BJ (cell line): ENCODE data around the gene TPCN2. TPM values are rescaled to one million over a fixed set of nuclear protein-coding genes. Genes with fewer than 3 reads are reported as not detected.

ENCODE experiments used
- CTCF ChIA-PET: fragments of 350-600 bp; formaldehyde crosslinking; extraction: SDS; loops from one replicate; lab custom pipeline; 2021; ENCODE audit warnings: antibody characterized with exemption, inconsistent platforms; lab: Yijun Ruan, JAX
- POLR2A ChIA-PET: fragments of 300-600 bp; sonication (Branson Sonifier 250); formaldehyde crosslinking; extraction: SDS; loops from one replicate; lab custom pipeline; 2021; ENCODE audit warnings: antibody characterized with exemption; lab: Charles Lee
- DNase-seq: peaks from one replicate; pipeline ENCODE4 v3.0.0-alpha.2; 2011; ENCODE audit warnings: low read depth
- H3K27me3 ChIP-seq: 2 replicates; pipeline ENCODE4 v1.6.0; 2011; ENCODE audit warnings: low read length; ENCODE audit not compliant: control insufficient read depth, insufficient read depth
- H3K36me3 ChIP-seq: 2 replicates; pipeline ENCODE4 v1.5.1; 2011; ENCODE audit warnings: low read length; ENCODE audit not compliant: control insufficient read depth, insufficient read depth
- H3K4me3 ChIP-seq: 2 replicates; pipeline ENCODE4 v1.5.1; 2011; ENCODE audit warnings: low read depth, mild to moderate bottlenecking, control low read depth, low read length
- polyA plus RNA-seq: library from polyadenylated mRNA; depleted of rRNA; stranded (reverse); fragments of >200 nt; gene quantifications from 2 replicates; pipeline ENCODE4 v1.2.3, GENCODE V29; 2011
- TF ChIP-seq, protein P1 (sequence below): IDR thresholded peaks from 2 replicates; pipeline ENCODE4 v1.5.1; 2011; ENCODE audit warnings: low read depth, mild to moderate bottlenecking, control low read depth, inconsistent platforms, low read length, moderate library complexity; ENCODE audit not compliant: insufficient read depth

TPCN2 gene
- polyA plus RNA-seq, 1 experiment: 9.9 TPM

GRCh38 chr11:69022260-69022659, 26.5 kb upstream of the TPCN2 start:
- DNase-seq: no peak
- TF ChIP-seq, protein P1, sequence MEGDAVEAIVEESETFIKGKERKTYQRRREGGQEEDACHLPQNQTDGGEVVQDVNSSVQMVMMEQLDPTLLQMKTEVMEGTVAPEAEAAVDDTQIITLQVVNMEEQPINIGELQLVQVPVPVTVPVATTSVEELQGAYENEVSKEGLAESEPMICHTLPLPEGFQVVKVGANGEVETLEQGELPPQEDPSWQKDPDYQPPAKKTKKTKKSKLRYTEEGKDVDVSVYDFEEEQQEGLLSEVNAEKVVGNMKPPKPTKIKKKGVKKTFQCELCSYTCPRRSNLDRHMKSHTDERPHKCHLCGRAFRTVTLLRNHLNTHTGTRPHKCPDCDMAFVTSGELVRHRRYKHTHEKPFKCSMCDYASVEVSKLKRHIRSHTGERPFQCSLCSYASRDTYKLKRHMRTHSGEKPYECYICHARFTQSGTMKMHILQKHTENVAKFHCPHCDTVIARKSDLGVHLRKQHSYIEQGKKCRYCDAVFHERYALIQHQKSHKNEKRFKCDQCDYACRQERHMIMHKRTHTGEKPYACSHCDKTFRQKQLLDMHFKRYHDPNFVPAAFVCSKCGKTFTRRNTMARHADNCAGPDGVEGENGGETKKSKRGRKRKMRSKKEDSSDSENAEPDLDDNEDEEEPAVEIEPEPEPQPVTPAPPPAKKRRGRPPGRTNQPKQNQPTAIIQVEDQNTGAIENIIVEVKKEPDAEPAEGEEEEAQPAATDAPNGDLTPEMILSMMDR: no peak
- ChIA-PET CTCF (interaction anchor here (0.9 to 2.0 kb wide), 6 partner anchors 8 to 67 kb away, joined by 3 to 7 read pairs (median 4); partner anchors contain the start of gene MRGPRF), POLR2A (interaction anchor here (0.6 kb wide), 1 partner anchor 25 kb away, joined by 3 read pairs; no protein-coding TSS in a partner anchor)
- Histone ChIP-seq H3K4me3 (no peak overlapping the region), H3K27me3 (0 out of 2 replicates have a peak, but pooled peaks cover 2% of the 10 kb centered on the region), H3K36me3 (no peaks in the 10 kb centered on the region)

- POLR2A ChIA-PET: no interaction called here
- CTCF ChIA-PET: interaction anchor here (1.0 kb wide), 1 partner anchor 646 kb away, joined by 5 read pairs; no protein-coding TSS in a partner anchor
- H3K4me3 ChIP-seq: no peak overlapping the region
- H3K36me3 ChIP-seq: no peaks in the 10 kb centered on the region
- no peak for DNase-seq
- TF ChIP-seq, protein P1: no peak
- 0 out of 2 replicates have a peak, but pooled peaks cover 2% of the 10 kb centered on the region for H3K27me3 ChIP-seq
Measured at GRCh38 chr11:69024509-69024908, 24.2 kb upstream of the TPCN2 start.

GRCh38 chr11:69027704-69028372, 20.9 kb upstream of the TPCN2 start:
- no peak for DNase-seq
- ChIA-PET CTCF (interaction anchor here (0.9 to 1.8 kb wide), 5 partner anchors 10 to 71 kb away, joined by 3 to 7 read pairs (median 3); no protein-coding TSS in a partner anchor), POLR2A (no interaction called here)
- TF ChIP-seq, protein P1: no peak
- H3K36me3 ChIP-seq: no peaks in the 10 kb centered on the region
- no peak overlapping the region for H3K4me3 ChIP-seq
- H3K27me3 ChIP-seq: peaks cover 3% of the 10 kb centered on the region

DNA sequence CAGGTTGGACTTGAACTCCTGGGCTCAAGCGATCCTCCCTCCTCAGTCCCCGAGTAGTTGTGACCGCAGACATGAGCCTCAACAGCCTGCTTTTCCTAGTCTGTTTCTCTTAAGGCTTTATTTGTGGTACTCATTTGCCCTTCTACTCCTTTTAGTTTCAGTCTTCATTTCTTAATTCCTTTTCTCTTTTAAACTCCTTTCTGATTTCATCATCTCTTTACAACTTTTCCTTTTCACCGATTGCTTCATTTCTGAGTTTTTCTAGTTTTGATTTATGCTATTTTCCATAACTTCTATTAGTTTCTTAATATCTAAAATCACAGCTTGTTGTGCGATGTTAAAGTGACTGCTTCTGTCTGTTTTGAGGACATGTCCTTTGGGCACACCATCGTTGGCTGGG, 18.4 kb upstream of the TPCN2 start:
- no peak for DNase-seq
- TF ChIP-seq, protein P1: no peak
- no peak overlapping the region for H3K4me3 ChIP-seq
- ChIA-PET POLR2A (no interaction called here), CTCF (no interaction called here)
- peaks cover 1% of the 10 kb centered on the region for H3K27me3 ChIP-seq
- no peaks in the 10 kb centered on the region for H3K36me3 ChIP-seq

GRCh38 chr11:69032833-69033232, 15.9 kb upstream of the TPCN2 start:
- TF ChIP-seq, protein P1: no peak
- no peak overlapping the region for H3K4me3 ChIP-seq
- H3K27me3 ChIP-seq: peaks cover 1% of the 10 kb centered on the region
- CTCF ChIA-PET: interaction anchor here (0.7 to 1.4 kb wide), 2 partner anchors 11 kb away, joined by 3 to 5 read pairs; no protein-coding TSS in a partner anchor
- POLR2A ChIA-PET: interaction anchor here (0.8 kb wide), 1 partner anchor 11 kb away, joined by 8 read pairs; no protein-coding TSS in a partner anchor
- DNase-seq: no peak
- H3K36me3 ChIP-seq: no peaks in the 10 kb centered on the region
